ENCODE results near the gene VPS11. TPM values are rescaled to one million over a fixed set of nuclear protein-coding genes. Genes with fewer than 3 reads are reported as not detected.

The VPS11 gene
- polyA plus RNA-seq, 1 donor from 2014 or later: 24.8 TPM

DNA sequence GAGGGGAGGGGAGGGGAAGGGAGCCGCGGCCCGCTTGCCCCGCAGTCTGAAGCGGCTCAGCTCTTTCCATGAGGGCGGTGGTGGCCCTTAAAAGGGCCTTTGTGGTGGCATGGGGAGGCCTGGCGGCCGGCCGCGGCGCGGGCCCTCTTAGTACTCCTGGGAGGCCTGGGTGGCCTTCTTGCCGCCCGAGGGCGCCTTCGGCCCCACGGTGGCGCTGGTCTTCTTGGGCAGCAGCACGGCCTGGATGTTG lies 27.1 kb downstream of the VPS11 start:
- H3K27ac ChIP-seq (ENCODE audit: low read length): peak overlapping the region; percentile 48

DNA sequence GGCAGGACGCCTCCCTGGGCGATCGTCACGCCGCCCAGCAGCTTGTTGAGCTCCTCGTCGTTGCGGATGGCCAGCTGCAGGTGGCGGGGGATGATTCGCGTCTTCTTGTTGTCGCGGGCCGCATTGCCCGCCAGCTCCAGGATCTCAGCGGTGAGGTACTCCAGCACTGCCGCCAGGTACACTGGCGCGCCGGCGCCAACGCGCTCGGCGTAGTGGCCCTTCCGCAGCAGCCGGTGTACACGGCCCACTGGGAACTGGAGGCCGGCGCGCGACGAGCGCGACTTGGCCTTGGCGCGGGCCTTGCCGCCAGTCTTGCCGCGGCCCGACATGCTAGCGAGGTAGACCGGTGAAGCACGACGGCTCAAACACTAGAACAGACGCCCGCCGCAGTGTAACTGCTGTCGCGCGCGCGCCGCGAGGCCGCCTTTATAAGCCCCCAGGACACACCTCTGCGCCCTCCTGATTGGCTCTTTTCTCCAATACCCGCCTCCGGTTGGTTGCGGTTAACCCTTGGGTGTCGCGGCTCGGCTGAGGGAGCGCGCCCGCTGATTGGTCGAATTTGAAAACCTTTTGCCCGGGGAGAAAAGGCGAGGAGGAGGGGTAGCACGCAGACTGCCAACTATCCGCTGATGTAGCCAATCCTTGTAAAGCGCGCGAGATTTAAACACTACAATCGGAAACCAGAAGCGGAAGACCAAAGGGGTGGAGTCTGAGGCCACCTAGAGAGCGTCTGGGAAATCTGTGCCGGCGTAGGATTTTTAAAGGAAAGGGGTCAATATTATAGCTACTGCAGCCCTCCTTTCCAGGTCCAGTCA lies 27.7 kb downstream of the VPS11 start:
- Histone ChIP-seq H3F3A (ENCODE audit: insufficient read depth, low read length, poor library complexity, severe bottlenecking) (no peaks in the 10 kb centered on the region), H4K20me1 (ENCODE audit: insufficient read depth) (no peaks in the 10 kb centered on the region), H3K9me2 (ENCODE audit: insufficient read depth, low read length) (no peaks in the 10 kb centered on the region), H2AFZ (ENCODE audit: low read depth, low read length) (peak overlapping the region; percentile 31), H3K27ac (ENCODE audit: low read length) (peak overlapping the region; percentile 48), H3K79me2 (replicated peaks; ENCODE audit: insufficient read depth, low read length) (peaks cover 23% of the 10 kb centered on the region), H3K4me3 (ENCODE audit: low read length) (peak overlapping the region; percentile 92), H3K36me3 (ENCODE audit: insufficient read depth, low read length) (no peaks in the 10 kb centered on the region), H3K9ac (ENCODE audit: low read length) (peak overlapping the region; percentile 71), H3K4me2 (ENCODE audit: low read length) (peak overlapping the region; percentile 69), H3K9me3 (ENCODE audit: low read length) (no peaks in the 10 kb centered on the region), H3K27me3 (ENCODE audit: insufficient read depth, low read depth, low read length) (no peaks in the 10 kb centered on the region)
- TF ChIP-seq, protein P1, sequence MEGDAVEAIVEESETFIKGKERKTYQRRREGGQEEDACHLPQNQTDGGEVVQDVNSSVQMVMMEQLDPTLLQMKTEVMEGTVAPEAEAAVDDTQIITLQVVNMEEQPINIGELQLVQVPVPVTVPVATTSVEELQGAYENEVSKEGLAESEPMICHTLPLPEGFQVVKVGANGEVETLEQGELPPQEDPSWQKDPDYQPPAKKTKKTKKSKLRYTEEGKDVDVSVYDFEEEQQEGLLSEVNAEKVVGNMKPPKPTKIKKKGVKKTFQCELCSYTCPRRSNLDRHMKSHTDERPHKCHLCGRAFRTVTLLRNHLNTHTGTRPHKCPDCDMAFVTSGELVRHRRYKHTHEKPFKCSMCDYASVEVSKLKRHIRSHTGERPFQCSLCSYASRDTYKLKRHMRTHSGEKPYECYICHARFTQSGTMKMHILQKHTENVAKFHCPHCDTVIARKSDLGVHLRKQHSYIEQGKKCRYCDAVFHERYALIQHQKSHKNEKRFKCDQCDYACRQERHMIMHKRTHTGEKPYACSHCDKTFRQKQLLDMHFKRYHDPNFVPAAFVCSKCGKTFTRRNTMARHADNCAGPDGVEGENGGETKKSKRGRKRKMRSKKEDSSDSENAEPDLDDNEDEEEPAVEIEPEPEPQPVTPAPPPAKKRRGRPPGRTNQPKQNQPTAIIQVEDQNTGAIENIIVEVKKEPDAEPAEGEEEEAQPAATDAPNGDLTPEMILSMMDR (IDR thresholded peaks at IDR 0.05; ENCODE audit: poor library complexity, severe bottlenecking): peak; percentile 57
- TF ChIP-seq POLR2AphosphoS5 (IDR thresholded peaks at IDR 0.05) (peak; percentile 99), MXI1 (conservative IDR thresholded peaks at IDR 0.05; ENCODE audit: poor library complexity, severe bottlenecking) (peak; percentile 95), SMC3 (conservative IDR thresholded peaks at IDR 0.05; ENCODE audit: poor library complexity) (peak; percentile 74), RAD21 (conservative IDR thresholded peaks at IDR 0.05) (peak; percentile 63), TAF1 (IDR thresholded peaks at IDR 0.05; ENCODE audit: low read depth) (peak; percentile 99), EP300 (conservative IDR thresholded peaks at IDR 0.05; ENCODE audit: poor library complexity, severe bottlenecking) (no peak), EZH2 (IDR thresholded peaks at IDR 0.05; ENCODE audit: borderline replicate concordance, insufficient read depth, low read length, poor library complexity, severe bottlenecking) (no peak)
- TF ChIP-seq, protein P2, sequence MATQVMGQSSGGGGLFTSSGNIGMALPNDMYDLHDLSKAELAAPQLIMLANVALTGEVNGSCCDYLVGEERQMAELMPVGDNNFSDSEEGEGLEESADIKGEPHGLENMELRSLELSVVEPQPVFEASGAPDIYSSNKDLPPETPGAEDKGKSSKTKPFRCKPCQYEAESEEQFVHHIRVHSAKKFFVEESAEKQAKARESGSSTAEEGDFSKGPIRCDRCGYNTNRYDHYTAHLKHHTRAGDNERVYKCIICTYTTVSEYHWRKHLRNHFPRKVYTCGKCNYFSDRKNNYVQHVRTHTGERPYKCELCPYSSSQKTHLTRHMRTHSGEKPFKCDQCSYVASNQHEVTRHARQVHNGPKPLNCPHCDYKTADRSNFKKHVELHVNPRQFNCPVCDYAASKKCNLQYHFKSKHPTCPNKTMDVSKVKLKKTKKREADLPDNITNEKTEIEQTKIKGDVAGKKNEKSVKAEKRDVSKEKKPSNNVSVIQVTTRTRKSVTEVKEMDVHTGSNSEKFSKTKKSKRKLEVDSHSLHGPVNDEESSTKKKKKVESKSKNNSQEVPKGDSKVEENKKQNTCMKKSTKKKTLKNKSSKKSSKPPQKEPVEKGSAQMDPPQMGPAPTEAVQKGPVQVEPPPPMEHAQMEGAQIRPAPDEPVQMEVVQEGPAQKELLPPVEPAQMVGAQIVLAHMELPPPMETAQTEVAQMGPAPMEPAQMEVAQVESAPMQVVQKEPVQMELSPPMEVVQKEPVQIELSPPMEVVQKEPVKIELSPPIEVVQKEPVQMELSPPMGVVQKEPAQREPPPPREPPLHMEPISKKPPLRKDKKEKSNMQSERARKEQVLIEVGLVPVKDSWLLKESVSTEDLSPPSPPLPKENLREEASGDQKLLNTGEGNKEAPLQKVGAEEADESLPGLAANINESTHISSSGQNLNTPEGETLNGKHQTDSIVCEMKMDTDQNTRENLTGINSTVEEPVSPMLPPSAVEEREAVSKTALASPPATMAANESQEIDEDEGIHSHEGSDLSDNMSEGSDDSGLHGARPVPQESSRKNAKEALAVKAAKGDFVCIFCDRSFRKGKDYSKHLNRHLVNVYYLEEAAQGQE (IDR thresholded peaks at IDR 0.05; ENCODE audit: borderline replicate concordance): peak; percentile 96

More for the DNA sequence above, 27.1 kb downstream of the VPS11 start:
- Histone ChIP-seq H3K36me3 (ENCODE audit: insufficient read depth, low read length) (no peaks in the 10 kb centered on the region), H3F3A (ENCODE audit: insufficient read depth, low read length, poor library complexity, severe bottlenecking) (no peaks in the 10 kb centered on the region), H3K9ac (ENCODE audit: low read length) (peak overlapping the region; percentile 71), H3K4me3 (ENCODE audit: low read length) (peak overlapping the region; percentile 92), H3K27me3 (ENCODE audit: insufficient read depth, low read depth, low read length) (no peaks in the 10 kb centered on the region), H2AFZ (ENCODE audit: low read depth, low read length) (peak overlapping the region; percentile 31), H3K79me2 (replicated peaks; ENCODE audit: insufficient read depth, low read length) (peaks cover 23% of the 10 kb centered on the region), H4K20me1 (ENCODE audit: insufficient read depth) (no peaks in the 10 kb centered on the region), H3K9me3 (ENCODE audit: low read length) (no peaks in the 10 kb centered on the region), H3K9me2 (ENCODE audit: insufficient read depth, low read length) (no peaks in the 10 kb centered on the region), H3K4me2 (ENCODE audit: low read length) (peak overlapping the region; percentile 69)
- TF ChIP-seq, protein P1 (IDR thresholded peaks at IDR 0.05; ENCODE audit: poor library complexity, severe bottlenecking): peak; percentile 75
- TF ChIP-seq EP300 (conservative IDR thresholded peaks at IDR 0.05; ENCODE audit: poor library complexity, severe bottlenecking): no peak

Data from neural cell (in vitro differentiated cells).